ENCODE data around the gene OR8J1.

GRCh38 chr11:56314844-56315243 lies 39.2 kb upstream of the OR8J1 start, which contains the start of gene OR8K3:
- TF ChIP-seq CTCF (IDR thresholded peaks at IDR 0.05) (no peak), POLR2A (IDR thresholded peaks at IDR 0.05) (no peak)
